GM19438 (cell line): ENCODE data around the gene IL1R2.

Experiments used
- ATAC-seq: cut with Tn5 transposase; IDR thresholded peaks from one replicate; pipeline ENCODE4 v1.9.1; 2021; ENCODE audit warnings: low read depth; ENCODE audit not compliant: unreplicated experiment

The IL1R2 gene

DNA sequence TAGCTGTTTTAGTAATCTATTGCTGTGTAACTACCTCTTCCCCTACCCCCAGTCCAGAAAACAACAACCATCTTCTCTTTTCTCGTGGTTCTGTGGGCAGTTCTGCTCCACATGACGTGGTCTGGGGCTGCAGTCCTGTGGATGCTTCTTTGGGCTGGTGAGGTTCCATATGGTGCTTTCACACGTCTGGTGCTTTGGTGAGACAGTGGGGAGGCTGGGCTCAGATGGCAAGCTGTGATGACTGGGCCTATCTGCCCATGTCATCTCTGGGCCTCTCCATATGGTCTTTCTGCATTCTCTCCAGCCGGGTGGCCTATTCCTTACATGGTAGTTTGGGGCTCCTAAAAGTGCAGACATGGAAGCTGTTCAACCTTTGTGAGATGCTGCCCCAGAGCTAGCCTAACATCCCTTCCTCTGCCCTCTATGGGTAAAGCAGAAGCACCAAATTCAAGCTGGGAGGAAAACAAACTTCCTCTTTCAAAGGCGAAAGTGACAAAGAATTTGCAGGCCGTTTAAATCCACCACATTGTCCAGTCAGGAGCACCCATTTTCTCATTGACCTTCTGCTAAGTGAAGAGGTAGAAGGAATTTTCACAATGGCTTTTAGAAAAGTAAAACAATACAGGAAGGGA lies 82.5 kb downstream of the IL1R2 start:
- ATAC-seq = no peak

DNA sequence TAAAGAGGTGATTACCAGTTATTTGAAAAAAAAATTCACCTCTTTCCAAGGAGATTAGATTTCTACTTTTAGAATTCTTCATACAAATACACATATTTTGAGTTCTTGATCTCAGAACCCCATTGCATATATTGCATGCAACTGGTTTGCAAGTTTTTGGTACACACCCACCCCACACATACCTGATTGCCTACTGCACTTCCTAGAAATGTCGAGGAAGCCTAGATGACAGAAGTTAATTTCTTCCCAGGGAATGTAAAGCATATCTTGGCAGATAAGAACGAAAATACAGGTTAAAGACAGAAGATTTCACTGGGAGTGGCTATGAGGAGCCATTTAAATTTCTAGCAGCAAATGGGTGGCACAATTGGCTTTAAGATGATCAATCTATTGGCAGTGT lies 83.7 kb downstream of the IL1R2 start:
- no peak for ATAC-seq

DNA sequence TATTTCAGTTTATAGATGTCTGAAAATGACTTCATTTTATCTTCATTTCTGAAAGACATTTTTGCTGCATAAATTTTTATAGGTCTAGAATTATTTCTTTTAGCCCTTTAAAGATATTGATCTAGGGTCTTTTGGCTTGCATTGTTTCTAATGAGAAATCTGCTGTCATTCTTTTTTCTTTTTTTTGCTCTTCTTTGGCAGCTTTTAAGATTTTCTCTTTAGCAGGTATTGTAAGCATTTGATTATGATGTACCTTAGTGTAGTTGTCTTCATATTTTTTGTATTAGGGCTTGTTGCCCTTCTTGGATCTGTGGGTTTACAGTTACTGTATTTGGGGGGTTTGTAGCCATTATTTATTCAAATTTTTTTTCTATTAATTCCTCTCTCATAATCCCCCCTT lies 84.8 kb downstream of the IL1R2 start:
- no peak for ATAC-seq
